Neural cell (in vitro differentiated cells): Measurements from ENCODE around the gene MIXL1.

Experiments
- CTCF ChIP-seq: fragments of 450-650 bp; IDR thresholded peaks from 2 replicates; pipeline ENCODE4 v1.5.1; 2014; ENCODE audit warnings: antibody characterized with exemption, mild to moderate bottlenecking, moderate library complexity; ENCODE audit not compliant: poor library complexity, severe bottlenecking
- EP300 ChIP-seq: fragments of 450-650 bp; conservative IDR thresholded peaks from 2 replicates; pipeline ENCODE4 v1.6.1; 2014; ENCODE audit warnings: antibody characterized with exemption, mild to moderate bottlenecking, moderate library complexity; ENCODE audit not compliant: poor library complexity, severe bottlenecking
- EZH2 ChIP-seq: fragments of 200-600, 300-800 bp; shearing (Covaris generic), sonication (generic); IDR thresholded peaks from 2 replicates; pipeline ENCODE4 v1.6.1; 2014; ENCODE audit warnings: antibody characterized with exemption, low read length, borderline replicate concordance, mild to moderate bottlenecking; ENCODE audit not compliant: insufficient read depth, poor library complexity, severe bottlenecking
- MXI1 ChIP-seq: fragments of 450-650 bp; conservative IDR thresholded peaks from 2 replicates; pipeline ENCODE4 v1.6.1; 2014; ENCODE audit warnings: antibody characterized with exemption, mild to moderate bottlenecking; ENCODE audit not compliant: poor library complexity, severe bottlenecking
- POLR2AphosphoS5 ChIP-seq: IDR thresholded peaks from 2 replicates; pipeline ENCODE4 v1.6.1; 2012
- RAD21 ChIP-seq: fragments of 450-650 bp; conservative IDR thresholded peaks from 2 replicates; pipeline ENCODE4 v1.6.1; 2014; ENCODE audit warnings: antibody characterized with exemption, mild to moderate bottlenecking, moderate library complexity
- SMC3 ChIP-seq: fragments of 450-650 bp; conservative IDR thresholded peaks from 2 replicates; pipeline ENCODE4 v1.6.1; 2014; ENCODE audit warnings: antibody characterized with exemption, mild to moderate bottlenecking, moderate library complexity; ENCODE audit not compliant: poor library complexity
- TAF1 ChIP-seq: IDR thresholded peaks from 2 replicates; pipeline ENCODE4 v1.6.1; 2012; ENCODE audit warnings: low read depth
- TF ChIP-seq, protein P1 (sequence below): IDR thresholded peaks from 2 replicates; pipeline ENCODE4 v1.6.1; 2012; ENCODE audit warnings: borderline replicate concordance

DNA sequence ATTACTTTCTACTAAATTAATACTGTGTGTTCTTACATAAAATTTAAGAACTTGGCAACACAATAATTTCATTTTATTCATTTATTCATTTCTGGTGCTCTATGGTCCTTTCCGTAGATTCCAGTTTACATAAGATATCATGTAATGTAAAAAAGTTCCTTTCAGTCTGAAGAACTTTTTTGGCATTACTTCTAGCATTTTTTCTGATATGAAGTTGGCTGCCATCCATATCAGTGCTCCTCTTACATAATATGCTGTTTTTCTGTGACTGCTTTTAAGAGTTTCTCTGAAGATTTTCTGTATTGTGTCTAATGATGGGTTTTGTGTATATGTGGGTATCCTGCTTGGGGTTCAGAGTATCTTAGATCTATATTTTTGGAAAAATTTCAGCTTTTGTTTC is 50.7 kb downstream of the MIXL1 start:
- TF ChIP-seq CTCF (no peak), EZH2 (no peak), POLR2AphosphoS5 (no peak), TAF1 (no peak), SMC3 (no peak), EP300 (no peak), MXI1 (no peak), RAD21 (no peak)
- TF ChIP-seq, protein P1, sequence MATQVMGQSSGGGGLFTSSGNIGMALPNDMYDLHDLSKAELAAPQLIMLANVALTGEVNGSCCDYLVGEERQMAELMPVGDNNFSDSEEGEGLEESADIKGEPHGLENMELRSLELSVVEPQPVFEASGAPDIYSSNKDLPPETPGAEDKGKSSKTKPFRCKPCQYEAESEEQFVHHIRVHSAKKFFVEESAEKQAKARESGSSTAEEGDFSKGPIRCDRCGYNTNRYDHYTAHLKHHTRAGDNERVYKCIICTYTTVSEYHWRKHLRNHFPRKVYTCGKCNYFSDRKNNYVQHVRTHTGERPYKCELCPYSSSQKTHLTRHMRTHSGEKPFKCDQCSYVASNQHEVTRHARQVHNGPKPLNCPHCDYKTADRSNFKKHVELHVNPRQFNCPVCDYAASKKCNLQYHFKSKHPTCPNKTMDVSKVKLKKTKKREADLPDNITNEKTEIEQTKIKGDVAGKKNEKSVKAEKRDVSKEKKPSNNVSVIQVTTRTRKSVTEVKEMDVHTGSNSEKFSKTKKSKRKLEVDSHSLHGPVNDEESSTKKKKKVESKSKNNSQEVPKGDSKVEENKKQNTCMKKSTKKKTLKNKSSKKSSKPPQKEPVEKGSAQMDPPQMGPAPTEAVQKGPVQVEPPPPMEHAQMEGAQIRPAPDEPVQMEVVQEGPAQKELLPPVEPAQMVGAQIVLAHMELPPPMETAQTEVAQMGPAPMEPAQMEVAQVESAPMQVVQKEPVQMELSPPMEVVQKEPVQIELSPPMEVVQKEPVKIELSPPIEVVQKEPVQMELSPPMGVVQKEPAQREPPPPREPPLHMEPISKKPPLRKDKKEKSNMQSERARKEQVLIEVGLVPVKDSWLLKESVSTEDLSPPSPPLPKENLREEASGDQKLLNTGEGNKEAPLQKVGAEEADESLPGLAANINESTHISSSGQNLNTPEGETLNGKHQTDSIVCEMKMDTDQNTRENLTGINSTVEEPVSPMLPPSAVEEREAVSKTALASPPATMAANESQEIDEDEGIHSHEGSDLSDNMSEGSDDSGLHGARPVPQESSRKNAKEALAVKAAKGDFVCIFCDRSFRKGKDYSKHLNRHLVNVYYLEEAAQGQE = no peak
